ENCODE data around the gene AK6.
"Not testable (repeated sequence)": the region's sequence is repeated elsewhere in the genome, so short reads cannot be mapped to it uniquely, and the experiment has no call there.

The AK6 gene

GRCh38 chr5:69335341-69335935 lies 33.9 kb downstream of the AK6 start:
- DNase-seq (ENCODE audit: low read depth in 2 of 2): no peak

GRCh38 chr5:69334793-69335268 lies 34.5 kb downstream of the AK6 start:
- DNase-seq (ENCODE audit: low read depth in 2 of 2): peak; percentile 22 to 26

- not testable (repeated sequence) for DNase-seq (ENCODE audit: low read depth in 2 of 2)
Observed at GRCh38 chr5:69333668-69334315, 35.5 kb downstream of the AK6 start.

GRCh38 chr5:69331528-69332445 lies 37.5 kb downstream of the AK6 start:
- no peak for DNase-seq (ENCODE audit: low read depth in 2 of 2)

- DNase-seq (ENCODE audit: low read depth in 2 of 2): no peak
Observed at GRCh38 chr5:69329905-69330489, 39.3 kb downstream of the AK6 start.

- no peak for DNase-seq (ENCODE audit: low read depth in 2 of 2)
Observed at GRCh38 chr5:69326365-69326764, 43.0 kb downstream of the AK6 start.

GRCh38 chr5:69317391-69317790 lies 51.9 kb downstream of the AK6 start:
- DNase-seq (ENCODE audit: low read depth in 2 of 2): no peak

GRCh38 chr5:69315972-69316371 lies 53.3 kb downstream of the AK6 start:
- DNase-seq (ENCODE audit: low read depth in 2 of 2): no peak

- no peak for DNase-seq (ENCODE audit: low read depth in 2 of 2)
Observed at GRCh38 chr5:69313428-69313827, 55.9 kb downstream of the AK6 start.

GRCh38 chr5:69312459-69313160 lies 56.7 kb downstream of the AK6 start:
- no peak for DNase-seq (ENCODE audit: low read depth in 2 of 2)

- DNase-seq (ENCODE audit: low read depth in 2 of 2): no peak
Observed at GRCh38 chr5:69309380-69309779, 59.9 kb downstream of the AK6 start.

- no peak for DNase-seq (ENCODE audit: low read depth in 2 of 2)
Observed at GRCh38 chr5:69308046-69308553, 61.2 kb downstream of the AK6 start.

- no peak for DNase-seq (ENCODE audit: low read depth in 2 of 2)
Observed at GRCh38 chr5:69305512-69305911, 63.8 kb downstream of the AK6 start.
